Duodenal mucosa (tissue), 2 donors: ENCODE data around the gene PLAC9.
A peak's percentile ranks its signal among the peaks of the same experiment; 100 is the strongest.

ENCODE experiments used
- H3K27ac ChIP-seq: one replicate; pipeline ENCODE4 v1.7.0; 2013; ENCODE audit warnings: low read depth, low read length
- H3K27me3 ChIP-seq, 2 donors: one replicate each; pipeline ENCODE4 v1.7.0; 2013; ENCODE audit warnings: low read length in 2 of 2, control low read depth in 1 of 2; ENCODE audit not compliant: insufficient read depth in 2 of 2, control insufficient read depth in 1 of 2
- H3K36me3 ChIP-seq, 2 donors: one replicate each; pipeline ENCODE4 v1.7.0; 2013; ENCODE audit warnings: low read length in 2 of 2, control low read depth in 1 of 2; ENCODE audit not compliant: insufficient read depth in 2 of 2, control insufficient read depth in 1 of 2
- H3K4me1 ChIP-seq, 2 donors: one replicate each; pipeline ENCODE4 v1.7.0; 2013; ENCODE audit warnings: low read length in 2 of 2, control low read depth in 1 of 2; ENCODE audit not compliant: insufficient read depth in 2 of 2, control insufficient read depth in 1 of 2
- H3K4me3 ChIP-seq, 2 donors: one replicate each; pipeline ENCODE4 v1.7.0; 2013; ENCODE audit warnings: low read length in 2 of 2, low read depth in 1 of 2
- H3K9ac ChIP-seq, 2 donors: one replicate each; pipeline ENCODE4 v1.7.0; 2013; ENCODE audit warnings: low read length in 2 of 2, low read depth in 1 of 2
- H3K9me3 ChIP-seq, 2 donors: one replicate each; pipeline ENCODE4 v1.7.0; 2013; ENCODE audit warnings: low read length in 2 of 2, control low read depth in 1 of 2; ENCODE audit not compliant: control insufficient read depth in 1 of 2

PLAC9 gene

DNA sequence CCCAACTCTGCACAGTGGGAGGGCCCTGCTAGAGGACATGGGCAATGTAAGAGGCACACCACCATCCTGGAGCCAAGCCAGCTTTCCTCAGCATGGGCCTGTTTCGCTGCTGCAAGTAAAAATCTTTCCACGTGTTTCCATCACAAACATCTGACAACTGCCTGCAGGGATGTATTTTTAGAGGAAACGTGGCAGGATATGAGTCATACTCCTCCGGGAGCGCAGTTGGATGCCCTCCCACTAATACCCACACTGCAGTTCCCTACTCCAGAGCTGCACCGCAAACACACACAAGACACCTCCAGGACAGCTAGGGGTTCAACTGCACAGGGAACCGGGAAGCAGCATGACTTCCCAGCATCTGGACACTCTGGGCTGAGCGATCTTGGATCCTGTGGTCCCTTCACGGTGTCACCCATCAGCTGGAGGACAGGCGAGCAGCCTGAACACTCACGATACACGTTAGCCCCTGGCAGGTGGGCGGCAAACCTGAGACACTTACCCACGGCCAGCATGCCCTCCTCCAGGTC lies 26.1 kb downstream of the PLAC9 start:
- H3K4me3 ChIP-seq, result no peak overlapping the region
- H3K4me1 ChIP-seq, result peaks cover 7 to 25% of the 10 kb centered on the region in 2 donors
- H3K27ac ChIP-seq, result peak overlapping the region; percentile 67
- no peaks in the 10 kb centered on the region for H3K9me3 ChIP-seq
- no peak overlapping the region for H3K9ac ChIP-seq
- H3K27me3 ChIP-seq, result no peaks in the 10 kb centered on the region
- peaks cover 74 to 97% of the 10 kb centered on the region in 2 donors for H3K36me3 ChIP-seq

DNA sequence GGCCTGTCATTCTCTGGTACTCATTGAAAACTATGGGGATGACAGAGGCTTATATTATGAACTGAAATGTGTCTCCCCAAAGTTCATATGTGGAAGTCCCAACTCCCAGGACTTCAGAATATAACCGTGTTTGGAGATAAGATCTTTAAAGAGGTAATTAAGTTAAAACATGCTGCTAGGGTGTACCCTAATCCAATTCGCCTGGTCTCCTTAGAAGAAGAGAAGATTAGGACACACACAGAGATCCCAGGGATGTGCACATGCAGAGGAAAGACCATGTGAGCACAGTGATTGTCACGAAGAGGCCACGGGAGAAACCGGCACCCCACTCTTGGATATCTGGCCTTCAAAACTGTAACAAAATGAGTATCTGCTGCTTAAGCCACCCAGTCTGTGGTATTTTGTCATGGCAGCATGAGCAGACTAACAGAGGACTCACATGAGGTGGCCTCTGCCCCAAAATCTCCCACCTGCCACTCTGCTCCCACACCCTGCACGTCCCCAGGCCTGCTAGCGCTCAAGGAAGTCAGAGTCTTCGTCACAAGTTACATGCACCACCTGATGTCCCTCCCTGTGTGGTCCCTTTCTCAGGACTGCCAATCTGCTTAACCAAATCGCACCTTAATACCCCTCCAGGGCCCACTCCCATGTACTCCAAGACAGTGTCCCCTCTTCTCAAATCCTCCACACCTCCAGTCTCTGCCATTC lies 26.8 kb downstream of the PLAC9 start:
- H3K9ac ChIP-seq, result no peak overlapping the region
- H3K36me3 ChIP-seq, result peaks cover 74 to 98% of the 10 kb centered on the region in 2 donors
- H3K27ac ChIP-seq, result peak overlapping the region; percentile 67
- no peak overlapping the region for H3K4me3 ChIP-seq
- H3K4me1 ChIP-seq, result peaks cover 14 to 32% of the 10 kb centered on the region in 2 donors
- H3K27me3 ChIP-seq, result no peaks in the 10 kb centered on the region
- H3K9me3 ChIP-seq, result no peaks in the 10 kb centered on the region

DNA sequence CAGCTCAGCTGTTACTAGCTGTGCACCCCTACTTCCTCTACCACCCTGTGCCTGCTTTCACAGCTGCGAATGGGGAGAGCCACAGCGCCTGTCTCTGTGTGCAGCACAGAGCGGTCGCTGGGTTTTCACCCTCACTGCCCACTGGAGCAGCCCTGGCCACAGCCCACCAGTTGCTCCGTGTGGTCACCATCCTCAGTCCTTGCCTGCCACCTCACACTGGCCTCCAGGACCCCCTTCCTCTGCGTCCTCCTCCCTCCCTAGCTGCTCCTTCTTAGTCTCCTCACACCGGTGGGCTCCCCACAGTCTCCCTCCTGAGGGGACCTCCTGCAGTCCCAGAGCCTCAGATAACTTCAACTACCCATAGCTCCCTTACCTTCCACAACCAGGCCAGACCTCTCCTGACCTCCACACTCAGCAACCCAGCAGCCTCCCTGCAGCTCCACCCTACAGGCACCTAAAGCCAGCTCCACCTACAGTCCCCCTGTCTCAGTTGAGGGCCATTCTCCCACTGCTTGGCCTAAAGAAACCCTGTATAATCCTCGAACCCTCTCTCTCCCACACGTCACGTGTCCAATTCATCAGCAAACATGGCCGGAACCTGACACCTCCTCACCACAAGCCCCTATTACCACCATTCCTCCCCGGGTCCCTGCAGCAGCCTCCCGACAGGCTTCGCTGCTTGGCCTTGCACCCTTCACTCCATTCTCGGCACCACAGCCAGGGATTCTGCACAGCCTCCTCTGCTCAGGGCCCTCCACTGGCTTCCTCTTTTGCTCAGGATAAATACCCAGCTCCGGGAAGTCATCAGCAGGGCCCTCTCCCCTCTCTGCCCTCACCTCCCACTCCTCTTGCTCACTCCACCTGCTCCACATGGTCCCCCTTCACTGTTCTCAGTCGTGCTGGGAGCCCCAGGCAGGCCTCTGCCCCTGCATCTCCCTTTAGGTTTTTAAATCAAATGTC lies 28.1 kb downstream of the PLAC9 start:
- no peaks in the 10 kb centered on the region for H3K9me3 ChIP-seq
- H3K27ac ChIP-seq, result no peak overlapping the region
- H3K36me3 ChIP-seq, result peaks cover 72 to 98% of the 10 kb centered on the region in 2 donors
- no peak overlapping the region for H3K4me3 ChIP-seq
- H3K9ac ChIP-seq, result no peak overlapping the region
- peaks cover 24 to 41% of the 10 kb centered on the region in 2 donors for H3K4me1 ChIP-seq
- no peaks in the 10 kb centered on the region for H3K27me3 ChIP-seq

DNA sequence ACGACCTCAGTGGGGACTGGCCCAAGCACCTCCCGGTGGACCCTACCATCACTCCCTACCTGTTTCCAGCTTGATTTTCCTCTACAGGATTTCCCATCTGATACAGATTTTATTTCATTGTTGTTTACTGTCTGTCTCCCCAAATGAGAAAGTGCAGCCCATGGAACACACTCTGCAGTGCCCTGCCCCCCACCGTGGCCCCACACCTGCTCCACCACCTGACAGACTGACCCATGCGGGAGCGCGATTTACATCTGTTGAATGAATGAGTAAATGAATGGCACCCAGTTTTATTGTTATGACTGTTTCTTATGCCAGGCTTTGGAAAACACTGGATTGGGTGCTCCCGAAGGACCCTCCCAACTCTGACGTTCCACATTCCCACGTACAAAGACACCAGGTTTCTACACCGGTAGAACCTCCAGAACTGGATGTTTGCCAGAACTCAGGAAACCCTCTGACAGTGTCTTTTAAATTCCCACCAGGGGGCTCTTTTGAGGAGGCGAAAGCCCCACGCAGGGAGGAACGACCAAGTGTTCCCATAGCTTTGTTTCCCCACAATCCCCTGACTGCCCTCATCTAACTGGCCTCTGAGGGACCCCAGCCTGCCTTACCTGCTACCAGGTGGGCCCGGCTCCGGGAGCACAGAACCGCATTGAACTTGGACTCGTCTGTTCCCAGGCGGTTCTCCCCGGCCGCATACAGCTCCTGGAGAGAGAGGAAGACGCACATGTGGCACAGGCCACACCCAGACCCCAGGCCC lies 29.0 kb downstream of the PLAC9 start:
- Histone ChIP-seq H3K9ac (no peak overlapping the region), H3K27me3 (no peaks in the 10 kb centered on the region), H3K9me3 (no peaks in the 10 kb centered on the region), H3K4me3 (no peak overlapping the region), H3K4me1 (peaks cover 24 to 45% of the 10 kb centered on the region in 2 donors), H3K27ac (no peak overlapping the region), H3K36me3 (peaks cover 68 to 99% of the 10 kb centered on the region in 2 donors)

DNA sequence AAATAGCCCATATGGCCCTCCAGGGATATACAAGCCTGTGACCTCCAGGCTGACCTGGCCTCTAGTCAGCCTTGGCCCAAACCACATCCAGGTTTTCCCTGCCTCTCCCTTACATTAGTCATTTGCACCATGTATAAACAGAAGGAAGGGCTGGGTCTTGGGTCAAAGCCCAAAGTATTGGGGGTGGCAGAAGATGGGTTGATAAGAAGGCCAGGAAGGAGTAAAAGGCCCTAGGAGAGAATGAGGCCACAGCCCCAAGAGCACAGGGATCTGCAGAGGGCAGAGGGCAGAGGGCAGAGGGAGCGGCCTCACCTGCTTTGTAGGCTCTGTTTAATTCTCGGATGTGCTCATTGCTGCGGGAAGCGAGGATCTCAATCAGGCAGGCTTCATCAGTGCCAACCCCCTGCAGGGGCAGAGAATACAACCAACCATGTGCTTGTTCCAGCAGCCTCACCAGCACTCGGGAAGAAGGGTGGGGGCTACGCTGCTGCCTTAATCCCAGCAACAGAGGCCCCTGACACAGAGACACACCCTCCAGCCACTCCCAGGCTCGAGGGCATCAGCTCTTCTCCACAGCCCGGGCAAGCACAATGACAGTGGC lies 31.3 kb downstream of the PLAC9 start:
- no peaks in the 10 kb centered on the region for H3K27me3 ChIP-seq
- peaks cover 24 to 36% of the 10 kb centered on the region in 2 donors for H3K4me1 ChIP-seq
- H3K9ac ChIP-seq, result peak overlapping the region in 1 of 2 donors; percentile 11
- no peak overlapping the region for H3K4me3 ChIP-seq
- H3K36me3 ChIP-seq, result peaks cover 53 to 97% of the 10 kb centered on the region in 2 donors
- no peaks in the 10 kb centered on the region for H3K9me3 ChIP-seq
- H3K27ac ChIP-seq, result peak overlapping the region; percentile 54

DNA sequence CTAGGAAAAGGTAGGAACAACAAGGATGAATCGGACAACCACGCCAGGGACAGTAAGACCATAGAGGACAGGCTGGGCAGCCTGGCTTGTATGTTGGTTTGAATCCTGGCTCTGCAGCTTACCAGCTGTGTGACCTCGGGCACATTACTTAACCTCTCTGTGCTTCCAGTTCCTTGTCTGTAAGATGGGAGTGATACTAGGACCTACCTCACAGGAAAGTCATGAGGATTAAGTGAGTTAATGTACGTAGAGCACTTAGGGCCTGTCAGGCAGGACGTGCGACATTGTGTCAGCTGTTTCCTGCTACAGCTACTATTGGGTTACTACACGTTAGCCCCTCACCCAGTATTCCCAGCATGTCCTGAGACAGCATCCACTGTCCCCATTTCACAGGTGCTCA lies 32.1 kb downstream of the PLAC9 start:
- Histone ChIP-seq H3K27me3 (no peaks in the 10 kb centered on the region), H3K36me3 (peaks cover 47 to 97% of the 10 kb centered on the region in 2 donors), H3K4me3 (no peak overlapping the region), H3K9ac (no peak overlapping the region), H3K9me3 (no peaks in the 10 kb centered on the region), H3K4me1 (peaks cover 24 to 31% of the 10 kb centered on the region in 2 donors), H3K27ac (no peak overlapping the region)

DNA sequence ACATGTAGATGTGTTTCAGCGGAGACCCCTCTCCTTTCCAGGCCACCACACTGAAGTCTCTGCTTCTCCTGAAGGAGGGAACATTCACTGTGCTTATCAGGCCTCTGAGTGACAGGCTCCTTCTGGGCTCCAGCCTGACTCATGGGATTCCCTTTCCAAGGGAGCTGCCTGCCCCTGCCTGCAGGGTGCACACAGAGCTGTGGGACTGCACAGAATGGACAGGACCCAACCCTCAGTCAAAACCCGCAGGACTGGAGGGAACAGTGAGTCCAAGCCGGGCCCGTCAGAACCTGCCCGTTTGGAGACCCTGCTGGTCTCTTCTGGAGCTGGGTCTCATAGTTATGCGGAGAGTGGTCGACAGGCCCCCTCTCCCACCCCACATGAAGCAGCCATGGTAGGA lies 32.6 kb downstream of the PLAC9 start:
- peaks cover 42 to 97% of the 10 kb centered on the region in 2 donors for H3K36me3 ChIP-seq
- no peaks in the 10 kb centered on the region for H3K27me3 ChIP-seq
- H3K4me1 ChIP-seq, result peaks cover 24 to 31% of the 10 kb centered on the region in 2 donors
- H3K9me3 ChIP-seq, result no peaks in the 10 kb centered on the region
- H3K9ac ChIP-seq, result no peak overlapping the region
- no peak overlapping the region for H3K4me3 ChIP-seq
- no peak overlapping the region for H3K27ac ChIP-seq

DNA sequence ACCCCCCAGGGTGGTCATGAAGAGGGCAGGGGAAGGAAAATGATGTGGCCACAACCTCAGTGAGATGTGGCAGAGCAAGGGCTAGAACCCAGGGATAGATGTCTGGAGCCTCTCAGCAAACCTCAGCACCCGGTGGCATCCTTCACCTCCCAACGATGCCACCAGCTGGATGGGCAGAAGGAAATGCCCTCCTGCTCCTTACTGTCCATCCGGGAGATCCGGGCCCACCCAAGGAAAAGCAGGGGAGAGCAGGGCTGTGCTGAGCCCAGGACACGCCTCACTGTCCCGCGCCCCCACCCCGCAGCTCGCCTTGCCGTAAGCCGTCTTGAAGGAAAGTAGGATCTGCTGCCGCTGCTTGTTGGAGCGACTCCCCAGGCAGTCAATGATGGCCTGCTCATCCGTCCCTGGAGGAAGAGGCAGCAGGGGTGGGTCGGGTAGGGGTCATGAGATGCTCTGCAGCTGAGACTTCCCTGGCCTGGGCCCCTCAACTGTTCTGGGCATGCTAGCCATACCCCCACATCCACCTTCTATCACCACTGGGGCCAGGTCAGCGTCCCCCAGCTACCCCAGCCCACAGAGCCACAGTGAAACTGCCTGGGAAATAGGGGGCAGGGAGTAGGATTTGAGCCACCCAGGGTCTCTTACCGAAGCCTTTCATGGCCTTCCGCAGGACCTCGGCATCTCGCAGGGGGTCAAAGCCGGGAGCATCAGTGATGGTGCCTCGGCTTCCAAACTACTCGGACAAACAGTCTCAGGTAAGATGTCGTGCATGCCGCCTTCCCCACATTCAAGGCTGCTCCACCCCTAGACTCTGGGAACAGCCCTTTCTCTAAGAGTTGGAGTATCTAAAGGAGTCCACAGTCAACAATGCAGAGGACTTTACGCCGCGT lies 34.3 kb downstream of the PLAC9 start:
- Histone ChIP-seq H3K4me1 (peaks cover 29 to 36% of the 10 kb centered on the region in 2 donors), H3K36me3 (peaks cover 45 to 98% of the 10 kb centered on the region in 2 donors), H3K9me3 (no peaks in the 10 kb centered on the region), H3K4me3 (no peak overlapping the region), H3K27me3 (no peaks in the 10 kb centered on the region), H3K27ac (peak overlapping the region; percentile 55), H3K9ac (no peak overlapping the region)
